ENCODE measurements around the gene PDK3.

GRCh38 chrX:24553011-24553410 lies 87.9 kb downstream of the PDK3 start:
- TF ChIP-seq CTCF (IDR thresholded peaks at IDR 0.05) (no peak), POLR2A (IDR thresholded peaks at IDR 0.05) (no peak)
